ENCODE results near the gene DRAM2. TPM values are rescaled to one million over a fixed set of nuclear protein-coding genes. Genes with fewer than 3 reads are reported as not detected.

The DRAM2 gene
- polyA plus RNA-seq, 1 of the 3 experiments (the other 2 are of a cell fraction) = 19.2 TPM

GRCh38 chr1:111183308-111184069 is 43.6 kb upstream of the DRAM2 start:
- H3K27ac ChIP-seq (ENCODE audit: low read depth in 2 of 2, low read length in 1 of 2) = no peak overlapping the region; a peak in 1 of 4 replicates
- H3K4me3 ChIP-seq (ENCODE audit: low read depth in 2 of 2, low read length in 1 of 2) = no peak overlapping the region
- peaks cover 58 to 77% of the 10 kb centered on the region in 2 experiments for H3K36me3 ChIP-seq (replicated peaks in 1 of 2; ENCODE audit: control insufficient read depth in 1 of 2, insufficient read depth in 2 of 2, low read length in 1 of 2)
- H3K79me2 ChIP-seq (ENCODE audit: insufficient read depth) = no peaks in the 10 kb centered on the region
- H3F3A ChIP-seq (replicated peaks; ENCODE audit: insufficient read depth) = no peaks in the 10 kb centered on the region
- POLR2A ChIA-PET = no interaction called here
- H4K20me1 ChIP-seq (ENCODE audit: insufficient read depth) = no peaks in the 10 kb centered on the region
- H3K4me1 ChIP-seq (ENCODE audit: control insufficient read depth in 1 of 2, insufficient read depth in 2 of 2, low read depth in 1 of 2, low read length in 1 of 2) = no peaks in the 10 kb centered on the region
- H3K4me2 ChIP-seq = no peak overlapping the region
- TF ChIP-seq EP300 (IDR thresholded peaks at IDR 0.05; ENCODE audit: borderline replicate concordance in 1 of 2, low read depth in 1 of 2, low read length in 1 of 2) = no peak
- no peak for TF ChIP-seq ELF1 (IDR thresholded peaks at IDR 0.05)
- TF ChIP-seq RXRA (IDR thresholded peaks at IDR 0.05; ENCODE audit: borderline replicate concordance, low read depth) = no peak
- TF ChIP-seq JUND (IDR thresholded peaks at IDR 0.05) = no peak
- no peak for TF ChIP-seq TAF1 (IDR thresholded peaks at IDR 0.05; ENCODE audit: borderline replicate concordance, low read depth, low read length)
- no peak for TF ChIP-seq USF2 (IDR thresholded peaks at IDR 0.05; ENCODE audit: borderline replicate concordance, low read depth, low read length)
- TF ChIP-seq, protein P1, sequence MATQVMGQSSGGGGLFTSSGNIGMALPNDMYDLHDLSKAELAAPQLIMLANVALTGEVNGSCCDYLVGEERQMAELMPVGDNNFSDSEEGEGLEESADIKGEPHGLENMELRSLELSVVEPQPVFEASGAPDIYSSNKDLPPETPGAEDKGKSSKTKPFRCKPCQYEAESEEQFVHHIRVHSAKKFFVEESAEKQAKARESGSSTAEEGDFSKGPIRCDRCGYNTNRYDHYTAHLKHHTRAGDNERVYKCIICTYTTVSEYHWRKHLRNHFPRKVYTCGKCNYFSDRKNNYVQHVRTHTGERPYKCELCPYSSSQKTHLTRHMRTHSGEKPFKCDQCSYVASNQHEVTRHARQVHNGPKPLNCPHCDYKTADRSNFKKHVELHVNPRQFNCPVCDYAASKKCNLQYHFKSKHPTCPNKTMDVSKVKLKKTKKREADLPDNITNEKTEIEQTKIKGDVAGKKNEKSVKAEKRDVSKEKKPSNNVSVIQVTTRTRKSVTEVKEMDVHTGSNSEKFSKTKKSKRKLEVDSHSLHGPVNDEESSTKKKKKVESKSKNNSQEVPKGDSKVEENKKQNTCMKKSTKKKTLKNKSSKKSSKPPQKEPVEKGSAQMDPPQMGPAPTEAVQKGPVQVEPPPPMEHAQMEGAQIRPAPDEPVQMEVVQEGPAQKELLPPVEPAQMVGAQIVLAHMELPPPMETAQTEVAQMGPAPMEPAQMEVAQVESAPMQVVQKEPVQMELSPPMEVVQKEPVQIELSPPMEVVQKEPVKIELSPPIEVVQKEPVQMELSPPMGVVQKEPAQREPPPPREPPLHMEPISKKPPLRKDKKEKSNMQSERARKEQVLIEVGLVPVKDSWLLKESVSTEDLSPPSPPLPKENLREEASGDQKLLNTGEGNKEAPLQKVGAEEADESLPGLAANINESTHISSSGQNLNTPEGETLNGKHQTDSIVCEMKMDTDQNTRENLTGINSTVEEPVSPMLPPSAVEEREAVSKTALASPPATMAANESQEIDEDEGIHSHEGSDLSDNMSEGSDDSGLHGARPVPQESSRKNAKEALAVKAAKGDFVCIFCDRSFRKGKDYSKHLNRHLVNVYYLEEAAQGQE (IDR thresholded peaks at IDR 0.05; ENCODE audit: low read depth, low read length) = no peak
- no peak for TF ChIP-seq YY1 (IDR thresholded peaks at IDR 0.05; ENCODE audit: low read depth)
- TF ChIP-seq FOSL2 (IDR thresholded peaks at IDR 0.05; ENCODE audit: borderline replicate concordance, low read depth) = no peak
- TF ChIP-seq FOXM1 (IDR thresholded peaks at IDR 0.05; ENCODE audit: low read depth) = no peak
- no peak for TF ChIP-seq NRF1 (IDR thresholded peaks at IDR 0.05; ENCODE audit: low read depth, low read length)
- TF ChIP-seq CHD2 (IDR thresholded peaks at IDR 0.05; ENCODE audit: low read length, partially characterized antibody) = no peak
- TF ChIP-seq MXI1 (IDR thresholded peaks at IDR 0.05; ENCODE audit: low read depth, low read length) = no peak
- no peak for TF ChIP-seq GATA2 (CRISPR knock-in tag; IDR thresholded peaks at IDR 0.05)
- TF ChIP-seq IRF3 (IDR thresholded peaks at IDR 0.05; ENCODE audit: low read depth, low read length) = no peak
- no peak for TF ChIP-seq MAX (IDR thresholded peaks at IDR 0.05; ENCODE audit: low read depth)
- TF ChIP-seq RAD21 (IDR thresholded peaks at IDR 0.05; ENCODE audit: low read length) = no peak
- H3K27me3 ChIP-seq (ENCODE audit: insufficient read depth) = no peaks in the 10 kb centered on the region
- H3K9me2 ChIP-seq = no peaks in the 10 kb centered on the region
- H3K9me3 ChIP-seq = no peaks in the 10 kb centered on the region
- H2AFZ ChIP-seq (ENCODE audit: low read depth) = no peak overlapping the region
- WGBS (ENCODE audit: low lambda C conversion rate) = 97% methylated on average over 6 of the region's 6 CpGs
- CTCF ChIA-PET = interaction anchor here (1.2 kb wide), 1 partner anchor 586 kb away, joined by 5 read pairs; no protein-coding TSS in a partner anchor
- no peak overlapping the region for H3K9ac ChIP-seq
- no peak for DNase-seq

Data from SK-N-SH (cell line).